ENCODE data around the gene FMO5. TPM values are rescaled to one million over a fixed set of nuclear protein-coding genes. Genes with fewer than 3 reads are reported as not detected.
A peak's percentile ranks its signal among the peaks of the same experiment; 100 is the strongest.

FMO5 gene
- total RNA-seq, 1 experiment from 2014 or later = 0.72 TPM

GRCh38 chr1:147245129-147245528, 20.0 kb upstream of the FMO5 start:
- Mint-ChIP-seq H3K9me3 (ENCODE audit: unreplicated experiment) (no peaks in the 10 kb centered on the region), H3K36me3 (ENCODE audit: insufficient read depth, unreplicated experiment) (no peaks in the 10 kb centered on the region), H3K4me3 (ENCODE audit: unreplicated experiment) (peak overlapping the region; percentile 38), H3K27ac (ENCODE audit: low read depth, unreplicated experiment) (peak overlapping the region; percentile 16), H3K27me3 (ENCODE audit: insufficient read depth, unreplicated experiment) (no peaks in the 10 kb centered on the region), H3K4me1 (ENCODE audit: insufficient read depth, unreplicated experiment) (peaks cover 38% of the 10 kb centered on the region)
- no peak for DNase-seq (ENCODE audit: unreplicated experiment)
- ChIA-PET POLR2A (interaction anchor here (0.6 to 7.0 kb wide), 2 partner anchors 38 to 75 kb away, joined by 3 to 298 read pairs; partner anchors contain the start of gene PRKAB2), CTCF (interaction anchor here (0.7 to 4.0 kb wide), 5 partner anchors 8 to 76 kb away, joined by 3 to 29 read pairs (median 5); no protein-coding TSS in a partner anchor)
- intact Hi-C loops (cut with micrococcal nuclease) = loop anchor here (10.0 kb wide), 1 partner anchor 310 kb away; the partner anchor contains the start of gene NBPF12
- no peak for TF ChIP-seq CTCF (IDR thresholded peaks at IDR 0.05; ENCODE audit: unreplicated experiment)
- no TSS peak for BruUV-seq (replicated peaks)

- intact Hi-C loops (cut with micrococcal nuclease) = loop anchor here (1.0 to 10.0 kb wide), 6 partner anchors 29 to 309 kb away; partner anchors contain the start of genes NBPF12 and PRKAB2
- Mint-ChIP-seq H3K4me1 (ENCODE audit: insufficient read depth, unreplicated experiment) (peaks cover 38% of the 10 kb centered on the region), H3K27ac (ENCODE audit: low read depth, unreplicated experiment) (peak overlapping the region; percentile 71), H3K9me3 (ENCODE audit: unreplicated experiment) (no peaks in the 10 kb centered on the region), H3K27me3 (ENCODE audit: insufficient read depth, unreplicated experiment) (no peaks in the 10 kb centered on the region), H3K4me3 (ENCODE audit: unreplicated experiment) (peak overlapping the region; percentile 70), H3K36me3 (ENCODE audit: insufficient read depth, unreplicated experiment) (no peaks in the 10 kb centered on the region)
- POLR2A ChIA-PET = interaction anchor here (0.6 to 7.0 kb wide), 13 partner anchors 9 to 159 kb away, joined by 3 to 298 read pairs (median 7); partner anchors contain the start of genes FMO5 and PRKAB2
- peak; percentile 27 for DNase-seq (ENCODE audit: unreplicated experiment)
- CTCF ChIA-PET = interaction anchor here (0.6 to 4.0 kb wide), 30 partner anchors 9 to 442 kb away, joined by 3 to 131 read pairs (median 4); partner anchors contain the start of genes FMO5 and PRKAB2
- no peak for TF ChIP-seq CTCF (IDR thresholded peaks at IDR 0.05; ENCODE audit: unreplicated experiment)
- BruUV-seq (replicated peaks) = TSS peak; percentile 46
Observed at GRCh38 chr1:147243841-147244240, 18.7 kb upstream of the FMO5 start.

- CTCF ChIA-PET = interaction anchor here (0.6 to 4.0 kb wide), 31 partner anchors 10 to 443 kb away, joined by 3 to 131 read pairs (median 4); partner anchors contain the start of genes FMO5 and PRKAB2
- Mint-ChIP-seq H3K4me1 (ENCODE audit: insufficient read depth, unreplicated experiment) (peaks cover 41% of the 10 kb centered on the region), H3K9me3 (ENCODE audit: unreplicated experiment) (no peaks in the 10 kb centered on the region), H3K4me3 (ENCODE audit: unreplicated experiment) (peak overlapping the region; percentile 70), H3K36me3 (ENCODE audit: insufficient read depth, unreplicated experiment) (no peaks in the 10 kb centered on the region), H3K27me3 (ENCODE audit: insufficient read depth, unreplicated experiment) (no peaks in the 10 kb centered on the region), H3K27ac (ENCODE audit: low read depth, unreplicated experiment) (peak overlapping the region; percentile 71)
- no TSS peak for BruUV-seq (replicated peaks)
- intact Hi-C loops (cut with micrococcal nuclease) = loop anchor here (1.0 to 10.0 kb wide), 6 partner anchors 30 to 308 kb away; partner anchors contain the start of genes NBPF12 and PRKAB2
- DNase-seq (ENCODE audit: unreplicated experiment) = no peak
- POLR2A ChIA-PET = interaction anchor here (0.6 to 7.0 kb wide), 18 partner anchors 10 to 305 kb away, joined by 3 to 298 read pairs (median 4); partner anchors contain the start of genes FMO5 and PRKAB2
- no peak for TF ChIP-seq CTCF (IDR thresholded peaks at IDR 0.05; ENCODE audit: unreplicated experiment)
Observed at GRCh38 chr1:147243228-147243685, 18.1 kb upstream of the FMO5 start.

- DNase-seq (ENCODE audit: unreplicated experiment) = peak; percentile 98
- no peaks in the 10 kb centered on the region for H3K36me3 Mint-ChIP-seq (ENCODE audit: insufficient read depth, unreplicated experiment)
- ChIA-PET CTCF (interaction anchor here (0.6 to 4.0 kb wide), 37 partner anchors 10 to 219 kb away, joined by 3 to 131 read pairs (median 4); partner anchors contain the start of genes FMO5 and PRKAB2), POLR2A (interaction anchor here (0.6 to 7.0 kb wide), 28 partner anchors 10 to 304 kb away, joined by 3 to 298 read pairs (median 4); partner anchors contain the start of genes FMO5 and PRKAB2)
- no peaks in the 10 kb centered on the region for H3K9me3 Mint-ChIP-seq (ENCODE audit: unreplicated experiment)
- H3K27me3 Mint-ChIP-seq (ENCODE audit: insufficient read depth, unreplicated experiment) = no peaks in the 10 kb centered on the region
- peak within 1 kb of the TSS; percentile 71 for H3K27ac Mint-ChIP-seq (ENCODE audit: low read depth, unreplicated experiment)
- H3K4me3 Mint-ChIP-seq (ENCODE audit: unreplicated experiment) = peak within 1 kb of the TSS; percentile 70
- intact Hi-C loops (cut with micrococcal nuclease) = loop anchor here (1.0 to 10.0 kb wide), 6 partner anchors 30 to 308 kb away; partner anchors contain the start of genes NBPF12 and PRKAB2
- H3K4me1 Mint-ChIP-seq (ENCODE audit: insufficient read depth, unreplicated experiment) = peaks cover 42% of the 10 kb centered on the region
- BruUV-seq (replicated peaks) = no TSS peak
- peak; percentile 97 for TF ChIP-seq CTCF (IDR thresholded peaks at IDR 0.05; ENCODE audit: unreplicated experiment)
Observed at GRCh38 chr1:147242449-147243227, 17.5 kb upstream of the FMO5 start, which contains the start of gene CHD1L. Gene CHD1L, plus strand, starts transcription at chr1:147242684. Its CDS starts 20 bp downstream, at chr1:147242704.

Data from MCF 10A (cell line).